Measurements from ENCODE around the gene NAA25. TPM values are rescaled to one million over a fixed set of nuclear protein-coding genes. Genes with fewer than 3 reads are reported as not detected.
A peak's percentile ranks its signal among the peaks of the same experiment; 100 is the strongest.

NAA25 gene
- total RNA-seq, 4 donors from 2014 or later = 21.1 to 68.6 (median 29.0) TPM

DNA sequence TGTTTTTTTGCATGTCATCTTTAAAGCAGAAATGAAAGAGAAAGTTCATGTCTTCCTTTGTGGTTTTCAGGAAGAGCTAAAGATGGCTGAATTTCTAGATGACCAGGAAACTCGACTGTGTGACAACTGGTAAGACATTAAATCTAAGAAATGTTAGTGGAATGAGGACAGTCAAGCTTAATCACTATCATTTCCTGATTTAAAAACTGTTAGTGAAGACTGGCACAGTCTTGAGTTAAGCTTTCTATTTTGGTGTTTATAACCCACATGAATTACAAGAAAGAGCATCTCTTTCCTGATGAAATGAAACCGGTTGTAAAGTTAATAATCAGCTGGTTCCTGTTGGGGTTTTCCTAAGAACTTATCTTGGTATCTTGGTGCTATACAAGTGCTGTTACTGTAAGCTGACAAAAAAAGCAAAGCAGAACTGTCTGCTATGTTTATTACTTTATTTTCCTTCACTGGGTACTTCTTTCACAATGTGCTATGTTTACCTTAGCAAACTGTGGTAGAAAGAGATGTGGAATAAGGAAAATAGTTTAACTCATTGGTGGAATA, 21.9 kb upstream of the NAA25 start:
- WGBS = 5% methylated on average over 2 of the region's 2 CpGs
- no peak for DNase-seq (ENCODE audit: low spot score in 2 of 2)
- H3K27me3 ChIP-seq = no peaks in the 10 kb centered on the region
- H3K4me3 ChIP-seq = peak overlapping the region; percentile 10
- H3K4me1 ChIP-seq = peaks cover 89% of the 10 kb centered on the region
- peak overlapping the region; percentile 73 for H3K27ac ChIP-seq
- no peaks in the 10 kb centered on the region for H3K9me3 ChIP-seq
- H3K36me3 ChIP-seq = peaks cover 10% of the 10 kb centered on the region
- TF ChIP-seq EP300 (IDR thresholded peaks at IDR 0.05) (no peak), POLR2A (IDR thresholded peaks at IDR 0.05) (no peak), POLR2AphosphoS5 (IDR thresholded peaks at IDR 0.05) (no peak)
- TF ChIP-seq, protein P1, sequence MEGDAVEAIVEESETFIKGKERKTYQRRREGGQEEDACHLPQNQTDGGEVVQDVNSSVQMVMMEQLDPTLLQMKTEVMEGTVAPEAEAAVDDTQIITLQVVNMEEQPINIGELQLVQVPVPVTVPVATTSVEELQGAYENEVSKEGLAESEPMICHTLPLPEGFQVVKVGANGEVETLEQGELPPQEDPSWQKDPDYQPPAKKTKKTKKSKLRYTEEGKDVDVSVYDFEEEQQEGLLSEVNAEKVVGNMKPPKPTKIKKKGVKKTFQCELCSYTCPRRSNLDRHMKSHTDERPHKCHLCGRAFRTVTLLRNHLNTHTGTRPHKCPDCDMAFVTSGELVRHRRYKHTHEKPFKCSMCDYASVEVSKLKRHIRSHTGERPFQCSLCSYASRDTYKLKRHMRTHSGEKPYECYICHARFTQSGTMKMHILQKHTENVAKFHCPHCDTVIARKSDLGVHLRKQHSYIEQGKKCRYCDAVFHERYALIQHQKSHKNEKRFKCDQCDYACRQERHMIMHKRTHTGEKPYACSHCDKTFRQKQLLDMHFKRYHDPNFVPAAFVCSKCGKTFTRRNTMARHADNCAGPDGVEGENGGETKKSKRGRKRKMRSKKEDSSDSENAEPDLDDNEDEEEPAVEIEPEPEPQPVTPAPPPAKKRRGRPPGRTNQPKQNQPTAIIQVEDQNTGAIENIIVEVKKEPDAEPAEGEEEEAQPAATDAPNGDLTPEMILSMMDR (IDR thresholded peaks at IDR 0.05) = no peak

DNA sequence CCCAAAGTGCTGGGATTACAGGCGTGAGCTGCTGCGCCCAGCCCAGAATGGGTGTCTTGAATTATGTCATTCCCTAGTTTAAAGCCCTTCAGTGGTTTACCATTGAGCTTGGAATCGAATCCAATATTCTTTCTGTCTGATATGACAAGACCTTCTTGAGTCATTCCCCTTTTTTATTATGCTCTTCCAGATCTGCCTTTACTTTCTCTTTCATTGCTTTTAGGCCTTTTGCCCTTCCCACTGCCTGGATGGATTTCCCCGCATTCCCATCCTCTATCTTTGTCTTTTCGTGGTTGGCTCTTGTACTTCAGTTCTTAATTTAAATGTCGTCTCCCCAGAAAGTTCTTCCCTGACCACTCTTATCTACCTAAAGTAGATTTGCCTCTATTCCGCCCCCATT, 18.3 kb upstream of the NAA25 start:
- no peaks in the 10 kb centered on the region for H3K36me3 ChIP-seq
- no peaks in the 10 kb centered on the region for H3K27me3 ChIP-seq
- 59% methylated on average over 7 of the region's 7 CpGs for WGBS
- DNase-seq (ENCODE audit: low spot score in 2 of 2) = no peak
- TF ChIP-seq POLR2A (IDR thresholded peaks at IDR 0.05) (no peak), EP300 (IDR thresholded peaks at IDR 0.05) (no peak), POLR2AphosphoS5 (IDR thresholded peaks at IDR 0.05) (no peak)
- TF ChIP-seq, protein P1 (IDR thresholded peaks at IDR 0.05) = no peak
- no peaks in the 10 kb centered on the region for H3K9me3 ChIP-seq
- peaks cover 79% of the 10 kb centered on the region for H3K4me1 ChIP-seq
- peak overlapping the region; percentile 83 for H3K4me3 ChIP-seq
- H3K27ac ChIP-seq = no peak overlapping the region

DNA sequence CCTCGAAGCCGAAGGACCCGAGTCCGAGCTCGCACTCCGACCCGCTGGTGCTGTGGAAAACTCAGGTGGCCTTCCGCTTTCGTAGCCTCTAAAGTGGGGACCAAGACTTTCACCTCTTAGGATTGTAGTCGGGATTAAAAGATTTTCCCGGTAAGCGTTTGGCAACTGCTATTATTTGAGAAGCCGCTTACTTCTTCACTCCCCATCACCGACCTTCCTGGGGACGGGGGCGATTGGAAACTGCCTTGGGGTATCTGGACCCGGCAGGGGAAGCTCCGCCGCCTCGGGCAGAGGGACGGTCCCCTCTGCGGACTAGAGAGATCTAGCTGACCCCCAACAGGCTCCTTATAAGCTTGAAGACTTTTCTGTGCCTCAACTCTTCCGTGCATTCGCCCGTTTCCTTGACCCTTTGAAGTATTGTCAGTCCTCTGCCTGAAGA, 17.4 kb upstream of the NAA25 start:
- TF ChIP-seq POLR2AphosphoS5 (IDR thresholded peaks at IDR 0.05) (no peak), POLR2A (IDR thresholded peaks at IDR 0.05) (no peak), EP300 (IDR thresholded peaks at IDR 0.05) (no peak)
- TF ChIP-seq, protein P1 (IDR thresholded peaks at IDR 0.05) = no peak
- Histone ChIP-seq H3K27me3 (no peaks in the 10 kb centered on the region), H3K27ac (peak overlapping the region; percentile 95), H3K4me3 (peak overlapping the region; percentile 83), H3K4me1 (peaks cover 75% of the 10 kb centered on the region), H3K36me3 (no peaks in the 10 kb centered on the region), H3K9me3 (no peaks in the 10 kb centered on the region)
- DNase-seq (ENCODE audit: low spot score in 2 of 2) = peak in 1 of 2 donors; percentile 57
- 6% methylated on average over 17 of the region's 25 CpGs for WGBS

DNA sequence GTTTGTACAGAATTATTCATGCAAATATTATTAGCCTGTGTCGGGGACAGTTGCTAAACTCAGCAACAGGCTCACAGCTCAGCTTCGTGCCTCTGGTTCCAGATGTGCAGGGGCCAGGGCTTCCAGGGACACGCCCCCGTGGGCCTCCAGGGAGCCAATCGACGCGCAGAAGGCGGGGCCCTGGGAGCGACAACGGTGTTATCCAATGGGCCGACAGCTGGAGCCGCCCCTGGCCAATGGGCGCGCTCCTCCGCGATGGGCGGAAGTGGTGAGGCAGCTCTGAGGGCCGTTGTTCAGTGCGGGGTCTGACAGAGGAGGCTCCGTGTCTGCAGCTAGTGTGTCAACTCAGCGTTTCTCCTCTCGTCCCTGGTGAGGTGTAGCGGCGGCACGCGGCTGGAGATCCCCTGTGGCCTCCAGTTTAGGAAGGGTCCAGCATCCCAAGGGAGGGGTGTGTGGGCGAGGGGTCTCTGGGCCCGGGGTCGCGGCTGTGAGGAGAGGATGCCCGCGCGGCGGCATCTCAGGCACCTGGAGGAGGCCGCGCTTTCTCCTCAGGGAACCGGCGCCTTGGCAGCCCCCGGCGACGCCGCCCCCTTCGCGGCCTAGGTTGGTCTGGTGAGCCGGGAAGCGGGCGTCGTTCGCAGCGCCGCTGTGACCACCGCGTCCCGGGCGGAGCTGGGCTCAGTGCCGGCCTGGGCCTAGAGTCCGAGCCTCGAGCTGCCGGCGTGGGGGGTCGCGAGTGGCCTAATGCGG, 16.8 kb upstream of the NAA25 start, which contains the start of gene TRAFD1:
TRAFD1 (plus strand) TSS at position 311 of the 750 bp plus-strand sequence. CDS start 4,963 bp downstream, outside the sequence.
- peak; percentile 31 to 82 (median 56) for TF ChIP-seq POLR2AphosphoS5 (IDR thresholded peaks at IDR 0.05)
- TF ChIP-seq, protein P1 (IDR thresholded peaks at IDR 0.05) = no peak
- peak; percentile 53 to 94 for TF ChIP-seq POLR2A (IDR thresholded peaks at IDR 0.05)
- TF ChIP-seq EP300 (IDR thresholded peaks at IDR 0.05) = no peak
- peak within 1 kb of the TSS; percentile 95 for H3K27ac ChIP-seq
- H3K4me1 ChIP-seq = peaks cover 69% of the 10 kb centered on the region
- H3K36me3 ChIP-seq = no peaks in the 10 kb centered on the region
- peak within 1 kb of the TSS; percentile 83 for H3K4me3 ChIP-seq
- H3K27me3 ChIP-seq = no peaks in the 10 kb centered on the region
- peak; percentile 98 to 99 for DNase-seq (ENCODE audit: low spot score in 2 of 2)
- no peaks in the 10 kb centered on the region for H3K9me3 ChIP-seq
- 0% methylated on average over 30 of the region's 63 CpGs for WGBS

DNA sequence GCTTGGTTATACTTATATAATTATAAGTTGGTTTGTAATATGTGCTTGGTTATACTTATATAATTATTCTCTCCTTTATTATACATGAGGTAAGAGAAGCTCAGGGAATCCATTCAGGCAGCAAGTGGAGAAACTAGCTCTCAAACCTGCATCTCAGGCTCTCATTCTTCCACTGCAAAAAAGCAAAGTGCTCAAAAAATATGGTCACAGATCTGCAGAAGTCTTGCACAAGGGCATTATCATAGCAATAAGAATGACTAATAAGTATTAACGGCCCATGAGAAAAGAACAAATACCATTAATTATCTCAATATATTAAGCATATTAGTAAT, 16.3 kb upstream of the NAA25 start:
- Histone ChIP-seq H3K4me1 (peaks cover 64% of the 10 kb centered on the region), H3K27ac (no peak overlapping the region)
- TF ChIP-seq, protein P1 (IDR thresholded peaks at IDR 0.05) = no peak
- TF ChIP-seq EP300 (IDR thresholded peaks at IDR 0.05) (no peak), POLR2A (IDR thresholded peaks at IDR 0.05) (no peak), POLR2AphosphoS5 (IDR thresholded peaks at IDR 0.05) (no peak)

More for the DNA sequence above, 16.3 kb upstream of the NAA25 start:
- DNase-seq (ENCODE audit: low spot score in 2 of 2) = no peak
- Histone ChIP-seq H3K4me3 (peak overlapping the region; percentile 83), H3K27me3 (no peaks in the 10 kb centered on the region), H3K9me3 (no peaks in the 10 kb centered on the region), H3K36me3 (no peaks in the 10 kb centered on the region)
- WGBS = 0% methylated on average over 1 of the region's 1 CpG
